Trophoblast cell (in vitro differentiated cells and primary cell): ENCODE measurements around the gene GAREM1.

Experiments
- DNase-seq, 2 donors: peaks; one replicate each; pipeline ENCODE4 v3.0.0-alpha.2; 2016
- H2AFZ ChIP-seq: 2 replicates; pipeline ENCODE4 v1.6.1; 2013; ENCODE audit warnings: low read length, moderate library complexity, mild to moderate bottlenecking; ENCODE audit not compliant: insufficient read depth, poor library complexity
- H2AK5ac ChIP-seq: 2 replicates; pipeline ENCODE4 v1.6.1; 2013; ENCODE audit warnings: mild to moderate bottlenecking, low read length
- H2BK120ac ChIP-seq: 2 replicates; pipeline ENCODE4 v1.6.1; 2013; ENCODE audit warnings: low read length, mild to moderate bottlenecking, moderate library complexity; ENCODE audit not compliant: insufficient read depth, poor library complexity
- H2BK12ac ChIP-seq: 2 replicates; pipeline ENCODE4 v1.6.1; 2013; ENCODE audit warnings: mild to moderate bottlenecking, low read length, moderate library complexity
- H2BK5ac ChIP-seq: 2 replicates; pipeline ENCODE4 v1.6.1; 2013; ENCODE audit warnings: low read length, low read depth, moderate library complexity, mild to moderate bottlenecking; ENCODE audit not compliant: poor library complexity
- H3K14ac ChIP-seq: 2 replicates; pipeline ENCODE4 v1.6.1; 2013; ENCODE audit warnings: mild to moderate bottlenecking, low read length
- H3K18ac ChIP-seq: 2 replicates; pipeline ENCODE4 v1.6.1; 2013; ENCODE audit warnings: mild to moderate bottlenecking, low read length
- H3K23ac ChIP-seq: 2 replicates; pipeline ENCODE4 v1.6.1; 2013; ENCODE audit warnings: low read length
- H3K27ac ChIP-seq: 2 replicates; pipeline ENCODE4 v1.5.1; 2013; ENCODE audit warnings: low read depth, mild to moderate bottlenecking, inconsistent platforms, low read length, moderate library complexity
- H3K27me3 ChIP-seq: 2 replicates; pipeline ENCODE4 v1.6.1; 2013; ENCODE audit warnings: inconsistent platforms, mild to moderate bottlenecking, low read length, moderate library complexity; ENCODE audit not compliant: insufficient read depth
- H3K36me3 ChIP-seq, 2 experiments: 1 replicate in 1 of 2; 2 replicates in 1 of 2; pipeline ENCODE4 v1.6.1; 2013; ENCODE audit warnings: low read length in 2 of 2, mild to moderate bottlenecking in 2 of 2, moderate library complexity in 1 of 2; ENCODE audit not compliant: insufficient read depth in 2 of 2, control insufficient read depth in 1 of 2
- H3K4ac ChIP-seq: 2 replicates; pipeline ENCODE4 v1.6.1; 2013; ENCODE audit warnings: low read depth, mild to moderate bottlenecking, low read length, moderate library complexity
- H3K4me1 ChIP-seq, 2 experiments: 1 replicate in 1 of 2; 2 replicates in 1 of 2; pipeline ENCODE4 v1.6.1; 2013; ENCODE audit warnings: low read length in 2 of 2, mild to moderate bottlenecking in 2 of 2, moderate library complexity in 1 of 2; ENCODE audit not compliant: insufficient read depth in 2 of 2, control insufficient read depth in 1 of 2
- H3K4me2 ChIP-seq: 2 replicates; pipeline ENCODE4 v1.6.1; 2013; ENCODE audit warnings: inconsistent platforms, mild to moderate bottlenecking, low read length, moderate library complexity
- H3K4me3 ChIP-seq: 2 replicates; pipeline ENCODE4 v1.5.1; 2013; ENCODE audit warnings: mild to moderate bottlenecking, low read depth, low read length, inconsistent platforms
- H3K79me1 ChIP-seq: one replicate; pipeline ENCODE4 v1.6.1; 2013; ENCODE audit warnings: low read length
- H3K79me2 ChIP-seq: 2 replicates; pipeline ENCODE4 v1.6.1; 2013; ENCODE audit warnings: low read length, mild to moderate bottlenecking; ENCODE audit not compliant: control insufficient read depth, insufficient read depth, poor library complexity
- H3K9ac ChIP-seq: 2 replicates; pipeline ENCODE4 v1.6.1; 2013; ENCODE audit warnings: mild to moderate bottlenecking, low read length
- H3K9me3 ChIP-seq: 2 replicates; pipeline ENCODE4 v1.6.1; 2013; ENCODE audit warnings: low read depth, mild to moderate bottlenecking, control low read depth, inconsistent platforms, low read length; ENCODE audit not compliant: insufficient read depth
- H4K12ac ChIP-seq: 2 replicates; pipeline ENCODE4 v1.6.1; 2013; ENCODE audit warnings: low read depth, mild to moderate bottlenecking, low read length, moderate library complexity
- H4K8ac ChIP-seq: 2 replicates; pipeline ENCODE4 v1.6.1; 2013; ENCODE audit warnings: low read depth, mild to moderate bottlenecking, low read length, moderate library complexity
- H4K91ac ChIP-seq: one replicate; pipeline ENCODE4 v1.6.1; 2013; ENCODE audit warnings: low read depth, mild to moderate bottlenecking, low read length, moderate library complexity
- WGBS: extraction: QIAGEN DNeasy Blood & Tissue Kit; methylation state at CpG from one replicate; pipeline ENCODE4 v1.1.7; 2013; ENCODE audit warnings: missing lambda C conversion rate; ENCODE audit not compliant: insufficient read length, insufficient coverage; ENCODE audit errors: extremely low coverage; 5-methylcytosine and 5-hydroxymethylcytosine counted together

The GAREM1 gene

DNA sequence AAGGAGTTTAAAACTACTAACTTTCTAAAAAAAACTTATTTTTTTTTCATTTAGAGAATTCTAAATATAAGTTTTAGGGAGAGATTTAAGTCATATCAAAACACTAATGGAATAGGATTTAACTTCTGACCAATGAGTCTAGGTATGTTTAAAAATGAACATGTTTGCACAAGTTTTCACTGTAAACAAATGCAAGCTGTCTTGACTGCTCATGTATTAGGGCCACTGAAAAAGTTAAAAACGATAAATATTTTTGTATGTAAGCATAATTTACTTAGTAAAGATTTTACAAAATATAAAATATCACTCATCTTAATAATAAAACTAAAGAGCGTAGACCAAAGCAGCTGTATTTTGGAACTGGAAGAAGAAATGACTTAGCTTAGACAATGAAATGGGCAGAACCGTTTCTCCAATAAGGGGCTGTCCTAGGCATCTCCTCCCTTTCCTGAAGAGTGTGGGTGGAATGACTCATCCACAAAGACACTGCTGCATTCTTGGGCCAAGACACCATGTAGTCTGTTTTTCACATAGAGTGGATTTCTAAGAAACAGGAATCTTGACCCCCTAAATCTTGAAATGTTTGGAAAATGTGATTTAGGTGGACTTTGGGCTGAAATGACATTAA, 162.1 kb downstream of the GAREM1 start:
- no peak overlapping the region for H3K14ac ChIP-seq
- H3K79me2 ChIP-seq: peaks cover 2% of the 10 kb centered on the region
- H2BK12ac ChIP-seq: no peak overlapping the region
- DNase-seq: peak in 1 of 2 donors; percentile 49
- H3K9me3 ChIP-seq: no peaks in the 10 kb centered on the region
- no peak overlapping the region for H3K4ac ChIP-seq
- no peak overlapping the region for H3K18ac ChIP-seq
- H2BK5ac ChIP-seq: no peak overlapping the region
- peak overlapping the region; percentile 97 for H4K91ac ChIP-seq
- no peak overlapping the region for H4K12ac ChIP-seq
- peaks cover 5% of the 10 kb centered on the region for H3K79me1 ChIP-seq
- H3K23ac ChIP-seq: no peak overlapping the region
- peak overlapping the region; percentile 51 for H3K27ac ChIP-seq
- H3K4me3 ChIP-seq: no peak overlapping the region
- no peaks in the 10 kb centered on the region for H3K27me3 ChIP-seq
- H2BK120ac ChIP-seq: no peak overlapping the region
- H4K8ac ChIP-seq: no peak overlapping the region
- no CpG with 5 or more reads among the region's 3 CpGs for WGBS
- H3K4me1 ChIP-seq: peaks cover 5 to 7% of the 10 kb centered on the region in 2 experiments
- no peaks in the 10 kb centered on the region for H3K36me3 ChIP-seq
- no peak overlapping the region for H3K4me2 ChIP-seq
- no peak overlapping the region for H2AK5ac ChIP-seq
- H3K9ac ChIP-seq: no peak overlapping the region
- no peak overlapping the region for H2AFZ ChIP-seq

DNA sequence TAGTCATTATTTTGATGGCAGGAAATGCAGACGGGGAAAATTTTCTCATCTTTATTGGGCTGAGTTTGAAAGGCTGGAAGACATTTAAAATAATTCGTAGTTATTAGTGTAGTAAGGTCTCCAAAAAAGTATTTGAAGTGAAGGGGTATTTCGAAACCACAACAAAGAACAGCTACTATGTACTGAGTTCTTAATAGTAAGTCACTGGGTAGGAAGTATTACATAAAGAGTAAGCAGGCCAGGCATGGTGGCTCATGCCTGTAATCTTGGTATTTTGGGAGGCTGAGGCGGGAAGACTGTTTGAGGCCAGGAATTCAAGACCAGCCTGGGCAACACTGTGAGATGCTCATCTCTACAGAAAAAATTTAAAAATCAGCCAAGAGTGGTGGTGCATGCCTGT, 167.3 kb downstream of the GAREM1 start:
- Histone ChIP-seq H3K9ac (no peak overlapping the region), H4K8ac (no peak overlapping the region), H3K9me3 (no peaks in the 10 kb centered on the region), H3K36me3 (no peaks in the 10 kb centered on the region), H3K4me3 (no peak overlapping the region), H2AFZ (no peak overlapping the region), H3K4me2 (no peak overlapping the region), H3K79me1 (peaks cover 3% of the 10 kb centered on the region), H3K27ac (no peak overlapping the region), H2BK5ac (no peak overlapping the region), H3K14ac (no peak overlapping the region), H4K12ac (no peak overlapping the region), H3K18ac (no peak overlapping the region), H3K4me1 (peaks cover 0 to 3% of the 10 kb centered on the region in 2 experiments), H2BK12ac (no peak overlapping the region), H2AK5ac (no peak overlapping the region), H3K27me3 (no peaks in the 10 kb centered on the region), H3K23ac (no peak overlapping the region), H3K79me2 (no peaks in the 10 kb centered on the region), H4K91ac (no peak overlapping the region), H2BK120ac (no peak overlapping the region), H3K4ac (no peak overlapping the region)
- 100% methylated on average over 1 of the region's 4 CpGs for WGBS
- DNase-seq: no peak

DNA sequence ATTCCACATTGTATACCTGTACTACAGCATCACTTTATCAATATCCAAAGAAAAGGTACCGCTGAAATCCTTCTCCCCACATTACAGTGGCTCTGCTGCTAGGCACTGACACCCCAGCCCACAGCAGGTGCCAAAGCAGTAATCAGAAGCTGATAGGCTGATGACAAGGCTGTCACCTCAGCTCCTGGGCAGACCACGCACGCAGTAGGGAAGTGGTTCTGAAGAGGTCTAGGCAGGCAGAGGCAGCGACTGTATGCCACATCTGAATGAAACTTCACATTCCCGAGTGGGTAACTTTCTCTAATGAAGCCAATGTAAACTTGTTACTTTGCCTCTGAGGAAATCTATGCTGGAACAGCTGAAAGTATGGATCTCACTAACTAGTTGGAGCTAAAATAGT, 167.9 kb downstream of the GAREM1 start:
- Histone ChIP-seq H4K12ac (no peak overlapping the region), H3K79me2 (no peaks in the 10 kb centered on the region), H3K18ac (no peak overlapping the region), H3K27me3 (no peaks in the 10 kb centered on the region), H3K27ac (no peak overlapping the region), H3K14ac (no peak overlapping the region), H3K4me3 (no peak overlapping the region), H3K9ac (no peak overlapping the region), H2BK120ac (no peak overlapping the region), H2AK5ac (no peak overlapping the region), H2BK5ac (no peak overlapping the region), H3K36me3 (no peaks in the 10 kb centered on the region), H3K4ac (no peak overlapping the region), H4K91ac (no peak overlapping the region), H3K4me1 (peaks cover 0 to 3% of the 10 kb centered on the region in 2 experiments), H3K23ac (no peak overlapping the region), H4K8ac (no peak overlapping the region), H3K4me2 (no peak overlapping the region), H3K9me3 (no peaks in the 10 kb centered on the region), H2AFZ (no peak overlapping the region), H3K79me1 (peaks cover 3% of the 10 kb centered on the region), H2BK12ac (peak overlapping the region; percentile 8)
- WGBS: no CpG with 5 or more reads among the region's 5 CpGs
- no peak for DNase-seq

DNA sequence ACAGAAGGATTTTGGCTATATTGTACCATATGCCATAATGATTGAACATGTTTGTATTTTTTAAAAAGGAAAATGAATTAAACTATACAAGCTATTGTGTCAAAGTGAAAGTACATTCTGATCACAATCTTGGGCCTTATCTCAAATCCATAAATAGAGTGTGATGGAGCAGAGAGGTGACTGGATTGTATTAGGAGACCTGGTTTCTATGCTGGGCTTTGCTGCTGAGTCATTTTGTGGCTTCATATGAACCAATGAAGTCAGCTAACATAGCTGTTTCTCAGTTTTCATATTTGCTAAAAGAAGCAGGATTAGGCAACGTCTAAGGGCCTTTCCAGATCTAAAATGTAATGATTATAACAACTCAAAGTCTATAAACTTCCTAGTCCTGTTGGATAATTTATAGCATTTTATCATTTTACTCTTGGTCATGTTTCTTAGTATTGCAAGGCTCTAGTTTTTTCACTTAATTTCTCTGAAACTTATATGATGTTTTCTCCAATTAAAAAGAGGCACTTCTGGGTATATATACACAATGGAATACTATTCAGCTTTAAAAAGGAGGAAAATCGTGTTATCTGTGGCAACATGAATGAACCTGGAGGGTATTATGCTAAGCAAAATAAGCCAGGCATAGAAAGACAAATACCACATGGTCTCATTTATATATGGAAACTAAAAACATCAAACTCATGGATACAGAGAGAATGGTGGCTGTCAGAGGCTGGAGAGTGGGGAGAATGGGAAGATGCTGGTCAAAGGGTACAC, 168.5 kb downstream of the GAREM1 start:
- Histone ChIP-seq H4K12ac (no peak overlapping the region), H4K91ac (no peak overlapping the region), H2BK120ac (no peak overlapping the region), H3K9ac (no peak overlapping the region), H2AK5ac (no peak overlapping the region), H2AFZ (no peak overlapping the region), H2BK5ac (no peak overlapping the region), H3K23ac (no peak overlapping the region), H2BK12ac (no peak overlapping the region), H3K79me1 (peaks cover 3% of the 10 kb centered on the region), H3K4me2 (no peak overlapping the region), H3K36me3 (no peaks in the 10 kb centered on the region), H3K27ac (no peak overlapping the region), H3K4ac (no peak overlapping the region), H3K18ac (no peak overlapping the region), H3K4me3 (no peak overlapping the region), H3K4me1 (peaks cover 0 to 3% of the 10 kb centered on the region in 2 experiments), H3K27me3 (no peaks in the 10 kb centered on the region), H3K14ac (no peak overlapping the region), H4K8ac (no peak overlapping the region), H3K79me2 (no peaks in the 10 kb centered on the region), H3K9me3 (no peaks in the 10 kb centered on the region)
- WGBS: no CpG with 5 or more reads among the region's 2 CpGs
- DNase-seq: peak in 1 of 2 donors; percentile 19
